ENCODE measurements around the gene CKM.

Gene CKM

GRCh38 chr19:45322744-45323281 is at the start of gene CKM:
Gene CKM (minus strand): TSS chr19:45322875. CDS start chr19:45319713, 3,162 bp downstream.
- Histone ChIP-seq H3K4me3 (ENCODE audit: low read length in 2 of 2) (peak within 1 kb of the TSS; percentile 70 to 73), H3K9ac (ENCODE audit: low read length in 2 of 2) (peak within 1 kb of the TSS; percentile 80 to 86), H3K36me3 (ENCODE audit: control insufficient read depth in 2 of 2, insufficient read depth in 2 of 2, low read length in 2 of 2) (no peaks in the 10 kb centered on the region), H3K4me1 (ENCODE audit: control insufficient read depth, insufficient read depth, low read length) (peaks cover 27% of the 10 kb centered on the region), H3K27me3 (ENCODE audit: control insufficient read depth in 1 of 2, insufficient read depth in 2 of 2, low read length in 2 of 2) (peaks cover 0 to 8% of the 10 kb centered on the region in 2 donors), H3K9me3 (ENCODE audit: control insufficient read depth in 2 of 2, low read length in 2 of 2) (no peaks in the 10 kb centered on the region), H3K27ac (ENCODE audit: low read length) (peak within 1 kb of the TSS; percentile 76)

- H3K9me3 ChIP-seq (ENCODE audit: control insufficient read depth in 2 of 2, low read length in 2 of 2): no peaks in the 10 kb centered on the region
- peaks cover 12% of the 10 kb centered on the region for H3K4me1 ChIP-seq (ENCODE audit: control insufficient read depth, insufficient read depth, low read length)
- peak within 1 kb of the TSS; percentile 71 to 76 for H3K9ac ChIP-seq (ENCODE audit: low read length in 2 of 2)
- peak within 1 kb of the TSS; percentile 55 for H3K27ac ChIP-seq (ENCODE audit: low read length)
- H3K36me3 ChIP-seq (ENCODE audit: control insufficient read depth in 2 of 2, insufficient read depth in 2 of 2, low read length in 2 of 2): no peaks in the 10 kb centered on the region
- H3K4me3 ChIP-seq (ENCODE audit: low read length in 2 of 2): peak within 1 kb of the TSS; percentile 82 to 86
- no peaks in the 10 kb centered on the region for H3K27me3 ChIP-seq (ENCODE audit: control insufficient read depth in 1 of 2, insufficient read depth in 2 of 2, low read length in 2 of 2)
Observed at GRCh38 chr19:45370410-45371204, 47.9 kb upstream of the CKM start, which contains the start of gene ERCC2. Gene ERCC2 (minus strand): TSS chr19:45370573. CDS start chr19:45370540, 33 bp downstream.

- no peaks in the 10 kb centered on the region for H3K27me3 ChIP-seq (ENCODE audit: control insufficient read depth in 1 of 2, insufficient read depth in 2 of 2, low read length in 2 of 2)
- H3K9ac ChIP-seq (ENCODE audit: low read length in 2 of 2): no peak overlapping the region
- no peaks in the 10 kb centered on the region for H3K9me3 ChIP-seq (ENCODE audit: control insufficient read depth in 2 of 2, low read length in 2 of 2)
- H3K36me3 ChIP-seq (ENCODE audit: control insufficient read depth in 2 of 2, insufficient read depth in 2 of 2, low read length in 2 of 2): no peaks in the 10 kb centered on the region
- no peak overlapping the region for H3K27ac ChIP-seq (ENCODE audit: low read length)
- no peak overlapping the region for H3K4me3 ChIP-seq (ENCODE audit: low read length in 2 of 2)
- H3K4me1 ChIP-seq (ENCODE audit: control insufficient read depth, insufficient read depth, low read length): peaks cover 12% of the 10 kb centered on the region
Observed at GRCh38 chr19:45368737-45369340, 46.2 kb upstream of the CKM start.

- H3K4me3 ChIP-seq (ENCODE audit: low read length in 2 of 2): no peak overlapping the region
- no peak overlapping the region for H3K27ac ChIP-seq (ENCODE audit: low read length)
Observed at GRCh38 chr19:45368127-45368526, 45.5 kb upstream of the CKM start.

GRCh38 chr19:45364696-45365095 is 42.0 kb upstream of the CKM start:
- Histone ChIP-seq H3K9ac (ENCODE audit: low read length in 2 of 2) (no peak overlapping the region), H3K4me1 (ENCODE audit: control insufficient read depth, insufficient read depth, low read length) (peaks cover 4% of the 10 kb centered on the region), H3K27ac (ENCODE audit: low read length) (no peak overlapping the region), H3K36me3 (ENCODE audit: control insufficient read depth in 2 of 2, insufficient read depth in 2 of 2, low read length in 2 of 2) (peaks cover 2 to 6% of the 10 kb centered on the region in 2 donors), H3K27me3 (ENCODE audit: control insufficient read depth in 1 of 2, insufficient read depth in 2 of 2, low read length in 2 of 2) (no peaks in the 10 kb centered on the region), H3K4me3 (ENCODE audit: low read length in 2 of 2) (no peak overlapping the region), H3K9me3 (ENCODE audit: control insufficient read depth in 2 of 2, low read length in 2 of 2) (no peaks in the 10 kb centered on the region)

More at GRCh38 chr19:45368127-45368526, 45.5 kb upstream of the CKM start:
- Histone ChIP-seq H3K4me1 (ENCODE audit: control insufficient read depth, insufficient read depth, low read length) (peaks cover 12% of the 10 kb centered on the region), H3K27me3 (ENCODE audit: control insufficient read depth in 1 of 2, insufficient read depth in 2 of 2, low read length in 2 of 2) (no peaks in the 10 kb centered on the region), H3K36me3 (ENCODE audit: control insufficient read depth in 2 of 2, insufficient read depth in 2 of 2, low read length in 2 of 2) (no peaks in the 10 kb centered on the region), H3K9me3 (ENCODE audit: control insufficient read depth in 2 of 2, low read length in 2 of 2) (no peaks in the 10 kb centered on the region), H3K9ac (ENCODE audit: low read length in 2 of 2) (no peak overlapping the region)

- peaks cover 2 to 6% of the 10 kb centered on the region in 2 donors for H3K36me3 ChIP-seq (ENCODE audit: control insufficient read depth in 2 of 2, insufficient read depth in 2 of 2, low read length in 2 of 2)
- H3K9me3 ChIP-seq (ENCODE audit: control insufficient read depth in 2 of 2, low read length in 2 of 2): no peaks in the 10 kb centered on the region
- H3K27ac ChIP-seq (ENCODE audit: low read length): no peak overlapping the region
- H3K4me3 ChIP-seq (ENCODE audit: low read length in 2 of 2): no peak overlapping the region
- peaks cover 2% of the 10 kb centered on the region for H3K4me1 ChIP-seq (ENCODE audit: control insufficient read depth, insufficient read depth, low read length)
- no peaks in the 10 kb centered on the region for H3K27me3 ChIP-seq (ENCODE audit: control insufficient read depth in 1 of 2, insufficient read depth in 2 of 2, low read length in 2 of 2)
- H3K9ac ChIP-seq (ENCODE audit: low read length in 2 of 2): no peak overlapping the region
Observed at GRCh38 chr19:45363861-45364459, 41.3 kb upstream of the CKM start.

GRCh38 chr19:45362291-45362690 is 39.6 kb upstream of the CKM start:
- no peaks in the 10 kb centered on the region for H3K4me1 ChIP-seq (ENCODE audit: control insufficient read depth, insufficient read depth, low read length)

GRCh38 chr19:45361608-45362007 is 38.9 kb upstream of the CKM start:
- Histone ChIP-seq H3K27me3 (ENCODE audit: control insufficient read depth in 1 of 2, insufficient read depth in 2 of 2, low read length in 2 of 2) (no peaks in the 10 kb centered on the region), H3K9me3 (ENCODE audit: control insufficient read depth in 2 of 2, low read length in 2 of 2) (no peaks in the 10 kb centered on the region), H3K36me3 (ENCODE audit: control insufficient read depth in 2 of 2, insufficient read depth in 2 of 2, low read length in 2 of 2) (peaks cover 7% of the 10 kb centered on the region in 2 donors)

More at GRCh38 chr19:45362291-45362690, 39.6 kb upstream of the CKM start:
- Histone ChIP-seq H3K9me3 (ENCODE audit: control insufficient read depth in 2 of 2, low read length in 2 of 2) (no peaks in the 10 kb centered on the region), H3K4me3 (ENCODE audit: low read length in 2 of 2) (no peak overlapping the region), H3K27me3 (ENCODE audit: control insufficient read depth in 1 of 2, insufficient read depth in 2 of 2, low read length in 2 of 2) (no peaks in the 10 kb centered on the region), H3K36me3 (ENCODE audit: control insufficient read depth in 2 of 2, insufficient read depth in 2 of 2, low read length in 2 of 2) (peaks cover 2 to 6% of the 10 kb centered on the region in 2 donors), H3K9ac (ENCODE audit: low read length in 2 of 2) (no peak overlapping the region), H3K27ac (ENCODE audit: low read length) (no peak overlapping the region)

GRCh38 chr19:45358213-45358792 is 35.6 kb upstream of the CKM start:
- H3K4me3 ChIP-seq (ENCODE audit: low read length in 2 of 2): no peak overlapping the region

More at GRCh38 chr19:45361608-45362007, 38.9 kb upstream of the CKM start:
- no peak overlapping the region for H3K9ac ChIP-seq (ENCODE audit: low read length in 2 of 2)
- H3K4me3 ChIP-seq (ENCODE audit: low read length in 2 of 2): no peak overlapping the region
- H3K27ac ChIP-seq (ENCODE audit: low read length): no peak overlapping the region
- no peaks in the 10 kb centered on the region for H3K4me1 ChIP-seq (ENCODE audit: control insufficient read depth, insufficient read depth, low read length)

GRCh38 chr19:45357445-45357783 is 34.7 kb upstream of the CKM start:
- Histone ChIP-seq H3K9ac (ENCODE audit: low read length in 2 of 2) (no peak overlapping the region), H3K9me3 (ENCODE audit: control insufficient read depth in 2 of 2, low read length in 2 of 2) (no peaks in the 10 kb centered on the region), H3K36me3 (ENCODE audit: control insufficient read depth in 2 of 2, insufficient read depth in 2 of 2, low read length in 2 of 2) (peaks cover 7 to 22% of the 10 kb centered on the region in 2 donors), H3K27me3 (ENCODE audit: control insufficient read depth in 1 of 2, insufficient read depth in 2 of 2, low read length in 2 of 2) (no peaks in the 10 kb centered on the region), H3K4me1 (ENCODE audit: control insufficient read depth, insufficient read depth, low read length) (no peaks in the 10 kb centered on the region), H3K27ac (ENCODE audit: low read length) (no peak overlapping the region), H3K4me3 (ENCODE audit: low read length in 2 of 2) (no peak overlapping the region)

More at GRCh38 chr19:45358213-45358792, 35.6 kb upstream of the CKM start:
- Histone ChIP-seq H3K27ac (ENCODE audit: low read length) (no peak overlapping the region), H3K27me3 (ENCODE audit: control insufficient read depth in 1 of 2, insufficient read depth in 2 of 2, low read length in 2 of 2) (no peaks in the 10 kb centered on the region), H3K9ac (ENCODE audit: low read length in 2 of 2) (no peak overlapping the region), H3K9me3 (ENCODE audit: control insufficient read depth in 2 of 2, low read length in 2 of 2) (no peaks in the 10 kb centered on the region), H3K4me1 (ENCODE audit: control insufficient read depth, insufficient read depth, low read length) (no peaks in the 10 kb centered on the region), H3K36me3 (ENCODE audit: control insufficient read depth in 2 of 2, insufficient read depth in 2 of 2, low read length in 2 of 2) (peaks cover 7 to 16% of the 10 kb centered on the region in 2 donors)

Measured in stomach smooth muscle (tissue), 2 donors.